Endodermal cell (in vitro differentiated cells): ENCODE measurements around the gene CLSTN2. TPM values are rescaled to one million over a fixed set of nuclear protein-coding genes. Genes with fewer than 3 reads are reported as not detected.

Experiments
- DNase-seq: peaks from one replicate; pipeline ENCODE4 v3.0.0-alpha.2; 2017
- H3K27ac ChIP-seq: 2 replicates; pipeline ENCODE4 v1.5.1; 2013; ENCODE audit warnings: mild to moderate bottlenecking, low read depth, low read length, moderate library complexity
- H3K27me3 ChIP-seq: 2 replicates; pipeline ENCODE4 v1.6.1; 2013; ENCODE audit warnings: mild to moderate bottlenecking, low read length, moderate library complexity; ENCODE audit not compliant: insufficient read depth, control insufficient read depth, poor library complexity, severe bottlenecking
- H3K36me3 ChIP-seq: 2 replicates; pipeline ENCODE4 v1.7.0; 2013; ENCODE audit warnings: mild to moderate bottlenecking, low read length, moderate library complexity; ENCODE audit not compliant: control insufficient read depth, insufficient read depth
- H3K4me1 ChIP-seq: one replicate; pipeline ENCODE4 v1.7.0; 2013; ENCODE audit warnings: low read length; ENCODE audit not compliant: control insufficient read depth, insufficient read depth
- H3K4me3 ChIP-seq: 2 replicates; pipeline ENCODE4 v1.5.1; 2013; ENCODE audit warnings: mild to moderate bottlenecking, low read length, moderate library complexity
- H3K9ac ChIP-seq: 2 replicates; pipeline ENCODE4 v1.6.1; 2013; ENCODE audit warnings: mild to moderate bottlenecking, low read length, moderate library complexity; ENCODE audit not compliant: poor library complexity, severe bottlenecking; ENCODE audit errors: extremely low read depth
- H3K9me3 ChIP-seq: 2 replicates; pipeline ENCODE4 v1.6.1; 2013; ENCODE audit warnings: mild to moderate bottlenecking, low read length, moderate library complexity; ENCODE audit not compliant: control insufficient read depth
- H3K27ac Mint-ChIP-seq: 2 replicates; pipeline ENCODE4 v1.8.0; 2020; ENCODE audit warnings: mixed read lengths
- H3K27me3 Mint-ChIP-seq: 2 replicates; pipeline ENCODE4 v1.8.0; 2021; ENCODE audit warnings: mild to moderate bottlenecking, mixed read lengths; ENCODE audit not compliant: insufficient read depth
- H3K36me3 Mint-ChIP-seq: 2 replicates; pipeline ENCODE4 v1.8.0; 2020; ENCODE audit warnings: low read depth, mixed read lengths
- H3K4me1 Mint-ChIP-seq: 2 replicates; pipeline ENCODE4 v1.8.0; 2020; ENCODE audit warnings: mixed read lengths
- H3K4me3 Mint-ChIP-seq: 2 replicates; pipeline ENCODE4 v1.8.0; 2020; ENCODE audit warnings: mild to moderate bottlenecking, moderate library complexity, mixed read lengths
- H3K9me3 Mint-ChIP-seq: 2 replicates; pipeline ENCODE4 v1.8.0; 2020; ENCODE audit warnings: mild to moderate bottlenecking, mixed read lengths
- whole genome bisulfite sequencing, 2 experiments: methylation state at CpG; one replicate each; pipeline versions ENCODE4 v1.1.5 to v1.1.7; 2013; ENCODE audit warnings: missing lambda C conversion rate in 2 of 2, mixed read lengths in 1 of 2; ENCODE audit not compliant: insufficient coverage in 1 of 2, insufficient read length in 1 of 2; 5-methylcytosine and 5-hydroxymethylcytosine counted together
- total RNA-seq, 2 donors: library from RNA; stranded (reverse); fragmentation: NEBNext Ultra II Directional in 1 of 2; extraction: Animal tissue kit (Norgen Biotek cat#: 25700) in 1 of 2; gene quantifications; 2 replicates in 1 of 2; 3 replicates in 1 of 2; pipeline ENCODE4 v1.2.1, GENCODE V29; 2021
- TF ChIP-seq, protein P1 (sequence below): fragments of 200-600 bp; sonication (generic); conservative IDR thresholded peaks from 2 replicates; pipeline ENCODE4 v1.5.0; 2021; ENCODE audit warnings: antibody characterized with exemption, mild to moderate bottlenecking

The CLSTN2 gene
- total RNA-seq, 2 donors from 2014 or later: 0.13 to 0.42 TPM

DNA sequence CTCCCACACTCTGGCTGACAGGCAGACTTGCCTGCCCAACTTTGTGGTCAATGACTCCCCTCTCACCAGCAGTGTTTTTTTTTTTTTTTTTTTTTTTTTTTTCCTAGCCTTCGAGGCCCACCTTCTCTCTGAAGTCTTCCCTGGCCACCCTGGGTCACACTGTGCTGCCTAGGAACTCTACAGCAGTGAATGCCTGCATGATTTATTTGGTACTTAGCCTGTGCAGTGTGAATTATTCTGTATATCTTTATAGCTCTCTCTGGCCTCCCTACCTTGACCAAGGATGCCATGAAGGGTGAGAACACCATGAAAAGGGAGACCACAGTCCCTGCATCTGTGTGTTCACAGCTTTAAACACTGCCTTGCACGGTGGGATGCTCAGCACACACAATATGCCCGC lies 141.6 kb downstream of the CLSTN2 start:
- TF ChIP-seq, protein P1, sequence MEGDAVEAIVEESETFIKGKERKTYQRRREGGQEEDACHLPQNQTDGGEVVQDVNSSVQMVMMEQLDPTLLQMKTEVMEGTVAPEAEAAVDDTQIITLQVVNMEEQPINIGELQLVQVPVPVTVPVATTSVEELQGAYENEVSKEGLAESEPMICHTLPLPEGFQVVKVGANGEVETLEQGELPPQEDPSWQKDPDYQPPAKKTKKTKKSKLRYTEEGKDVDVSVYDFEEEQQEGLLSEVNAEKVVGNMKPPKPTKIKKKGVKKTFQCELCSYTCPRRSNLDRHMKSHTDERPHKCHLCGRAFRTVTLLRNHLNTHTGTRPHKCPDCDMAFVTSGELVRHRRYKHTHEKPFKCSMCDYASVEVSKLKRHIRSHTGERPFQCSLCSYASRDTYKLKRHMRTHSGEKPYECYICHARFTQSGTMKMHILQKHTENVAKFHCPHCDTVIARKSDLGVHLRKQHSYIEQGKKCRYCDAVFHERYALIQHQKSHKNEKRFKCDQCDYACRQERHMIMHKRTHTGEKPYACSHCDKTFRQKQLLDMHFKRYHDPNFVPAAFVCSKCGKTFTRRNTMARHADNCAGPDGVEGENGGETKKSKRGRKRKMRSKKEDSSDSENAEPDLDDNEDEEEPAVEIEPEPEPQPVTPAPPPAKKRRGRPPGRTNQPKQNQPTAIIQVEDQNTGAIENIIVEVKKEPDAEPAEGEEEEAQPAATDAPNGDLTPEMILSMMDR: no peak
- H3K27ac Mint-ChIP-seq: no peak overlapping the region
- H3K36me3 Mint-ChIP-seq: no peaks in the 10 kb centered on the region
- WGBS, 2 experiments: 92 to 94% methylated on average over 2 to 3 of the region's 3 CpGs
- H3K9ac ChIP-seq: no peak overlapping the region
- H3K4me3 ChIP-seq: no peak overlapping the region
- no peak overlapping the region for H3K4me3 Mint-ChIP-seq
- H3K27me3 ChIP-seq: peaks cover 60% of the 10 kb centered on the region
- DNase-seq: no peak
- H3K4me1 Mint-ChIP-seq: peaks cover 3% of the 10 kb centered on the region
- no peaks in the 10 kb centered on the region for H3K9me3 ChIP-seq
- no peaks in the 10 kb centered on the region for H3K4me1 ChIP-seq
- peaks cover 68% of the 10 kb centered on the region for H3K27me3 Mint-ChIP-seq
- no peaks in the 10 kb centered on the region for H3K36me3 ChIP-seq
- no peaks in the 10 kb centered on the region for H3K9me3 Mint-ChIP-seq
- H3K27ac ChIP-seq: no peak overlapping the region

DNA sequence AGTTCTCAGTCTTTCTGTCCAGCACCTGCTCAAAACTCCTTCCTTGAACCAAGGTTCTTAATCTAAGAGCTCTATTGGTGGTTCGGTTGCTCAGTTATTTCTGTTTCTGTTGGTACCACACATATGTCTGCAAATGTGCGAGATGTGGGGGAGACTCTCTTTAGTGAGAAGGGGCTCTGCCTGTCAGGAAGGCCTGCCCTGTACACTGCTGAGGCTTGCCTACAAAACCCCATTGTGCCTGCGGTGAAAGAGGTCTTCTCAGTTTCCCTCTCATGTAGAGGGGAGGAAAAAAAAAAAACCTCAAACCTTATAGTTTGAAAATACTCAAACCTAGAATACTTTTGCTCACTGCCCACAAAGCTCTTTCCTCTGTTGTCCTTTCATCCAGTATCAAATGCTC lies 142.4 kb downstream of the CLSTN2 start:
- 75 to 100% methylated on average over 1 to 3 of the region's 3 CpGs for WGBS, 2 experiments
- no peak for DNase-seq
- Histone ChIP-seq H3K9me3 (no peaks in the 10 kb centered on the region), H3K4me3 (no peak overlapping the region), H3K36me3 (no peaks in the 10 kb centered on the region), H3K27me3 (peaks cover 60% of the 10 kb centered on the region), H3K27ac (no peak overlapping the region), H3K4me1 (no peaks in the 10 kb centered on the region), H3K9ac (no peak overlapping the region)
- H3K27me3 Mint-ChIP-seq: peaks cover 69% of the 10 kb centered on the region
- TF ChIP-seq, protein P1: no peak
- H3K4me1 Mint-ChIP-seq: peaks cover 8% of the 10 kb centered on the region
- H3K9me3 Mint-ChIP-seq: no peaks in the 10 kb centered on the region
- no peak overlapping the region for H3K27ac Mint-ChIP-seq
- no peak overlapping the region for H3K4me3 Mint-ChIP-seq
- no peaks in the 10 kb centered on the region for H3K36me3 Mint-ChIP-seq

DNA sequence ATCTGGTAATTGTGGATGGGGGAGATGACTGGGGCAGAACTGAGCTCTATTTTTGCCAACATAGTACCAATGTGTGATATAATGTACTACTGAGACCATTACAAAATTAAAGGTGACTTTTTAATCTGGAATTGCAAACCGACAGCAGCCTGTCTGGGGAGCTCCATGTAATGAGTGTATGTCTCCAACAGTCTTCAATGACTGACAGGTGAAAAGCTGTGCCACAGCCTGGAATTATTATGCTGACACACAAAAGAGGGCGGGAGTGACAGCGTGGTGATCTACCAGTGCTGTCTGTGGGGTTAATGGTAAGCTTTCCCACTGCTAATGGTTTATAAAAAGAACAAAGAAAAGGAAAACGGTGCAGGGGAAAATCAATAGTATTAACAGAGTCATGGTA lies 143.4 kb downstream of the CLSTN2 start:
- Histone ChIP-seq H3K9me3 (no peaks in the 10 kb centered on the region), H3K4me1 (no peaks in the 10 kb centered on the region), H3K9ac (no peak overlapping the region), H3K36me3 (no peaks in the 10 kb centered on the region), H3K4me3 (no peak overlapping the region), H3K27me3 (peaks cover 52% of the 10 kb centered on the region), H3K27ac (no peak overlapping the region)
- Mint-ChIP-seq H3K27me3 (peaks cover 68% of the 10 kb centered on the region), H3K36me3 (no peaks in the 10 kb centered on the region), H3K4me3 (no peak overlapping the region), H3K27ac (no peak overlapping the region), H3K9me3 (no peaks in the 10 kb centered on the region), H3K4me1 (peaks cover 8% of the 10 kb centered on the region)
- TF ChIP-seq, protein P1: no peak
- 74 to 89% methylated on average over 4 of the region's 4 CpGs for WGBS, 2 experiments
- no peak for DNase-seq
